ENCODE measurements around the gene UBE2H. TPM values are rescaled to one million over a fixed set of nuclear protein-coding genes. Genes with fewer than 3 reads are reported as not detected.
"Not testable (repeated sequence)": the region's sequence is repeated elsewhere in the genome, so short reads cannot be mapped to it uniquely, and the experiment has no call there.

UBE2H gene
- total RNA-seq, 1 donor: 29.9 TPM

DNA sequence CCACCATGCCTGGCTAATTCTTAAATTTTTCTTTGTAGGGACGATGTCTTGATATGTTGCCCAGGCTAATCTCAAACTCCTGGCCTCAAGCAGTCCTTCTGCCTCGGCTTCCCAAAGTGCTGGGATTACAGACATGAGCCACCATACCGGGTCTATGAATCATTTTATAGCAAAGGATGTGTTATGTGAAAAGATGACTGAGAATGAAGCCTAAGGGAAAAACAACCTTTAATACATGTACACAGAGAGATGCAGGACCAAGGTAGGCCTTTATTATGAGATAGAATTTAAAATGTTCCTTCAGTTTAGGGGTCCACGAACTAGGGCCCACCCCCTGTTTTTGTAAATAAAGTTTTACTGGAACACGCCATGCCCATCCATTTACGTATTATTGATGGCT, 41.0 kb downstream of the UBE2H start:
- no peak for DNase-seq (ENCODE audit: low read depth in 2 of 3, low spot score in 2 of 3)

DNA sequence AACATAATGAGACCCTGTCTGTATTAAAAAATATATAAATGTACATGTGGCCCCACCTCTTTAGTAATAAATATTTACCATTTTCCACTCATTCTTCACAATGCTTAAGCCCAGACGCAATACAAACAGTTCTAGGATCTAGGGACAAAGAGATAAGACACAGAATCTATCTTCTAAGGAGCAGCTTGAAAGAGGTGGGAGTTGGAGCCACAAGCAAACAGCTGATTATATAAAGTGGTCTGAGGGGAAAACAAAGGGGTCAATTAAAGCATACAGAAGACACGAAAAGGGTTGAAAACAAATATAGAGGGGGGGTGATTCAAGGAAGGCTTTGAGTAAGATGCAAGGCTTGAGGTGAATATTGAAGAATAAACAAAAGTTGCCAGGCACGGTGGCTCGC, 43.1 kb downstream of the UBE2H start:
- no peak for DNase-seq (ENCODE audit: low read depth in 2 of 3, low spot score in 2 of 3)

DNA sequence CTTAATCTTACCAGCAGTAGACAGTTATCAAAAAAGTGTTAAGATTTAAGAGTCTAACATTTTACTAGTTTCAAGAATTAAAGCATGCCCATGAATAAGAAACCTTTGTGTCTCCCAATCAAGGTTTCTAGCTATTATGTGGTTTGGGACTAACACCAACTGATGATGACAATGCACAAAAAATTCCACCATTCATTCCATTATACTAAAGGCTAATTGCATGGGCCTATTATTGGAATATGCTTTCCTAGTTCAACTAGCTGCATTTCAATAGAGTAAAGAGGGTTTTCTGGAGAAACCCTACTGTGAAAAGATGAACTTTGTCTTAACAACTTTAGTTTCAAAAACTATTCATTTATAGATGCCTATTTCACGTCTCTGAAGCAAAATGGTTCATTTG, 44.6 kb downstream of the UBE2H start:
- no peak for DNase-seq (ENCODE audit: low read depth in 2 of 3, low spot score in 2 of 3)

DNA sequence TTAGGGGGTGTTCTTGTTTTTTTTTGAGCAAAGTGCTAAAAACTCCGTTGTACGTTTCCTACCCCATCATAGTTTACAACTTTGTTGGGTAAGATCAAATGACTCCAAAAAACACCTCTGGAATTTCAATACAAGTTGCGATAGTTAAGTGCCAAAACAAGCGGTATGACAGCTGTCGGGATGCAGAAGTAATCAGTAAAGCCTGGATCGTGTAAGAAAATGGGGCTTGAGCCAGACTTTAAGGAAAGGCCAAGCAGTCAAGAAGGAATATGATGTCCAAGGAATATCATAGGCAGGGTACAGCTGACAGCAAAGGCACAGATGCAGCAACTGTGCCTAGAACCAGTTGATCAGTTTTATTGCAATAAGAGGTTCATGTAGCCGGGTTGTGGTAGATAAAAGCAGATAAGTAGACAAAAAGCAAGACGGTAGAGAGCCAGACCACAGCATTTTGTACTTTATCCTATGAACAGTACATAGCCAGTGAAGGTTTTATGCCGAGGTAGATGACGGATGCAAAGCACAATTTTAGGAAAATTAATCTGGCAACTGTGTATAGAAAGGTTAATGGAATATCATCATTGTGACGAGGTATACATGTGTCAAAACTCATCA, 45.5 kb downstream of the UBE2H start:
- no peak for DNase-seq (ENCODE audit: low read depth in 2 of 3, low spot score in 2 of 3)

DNA sequence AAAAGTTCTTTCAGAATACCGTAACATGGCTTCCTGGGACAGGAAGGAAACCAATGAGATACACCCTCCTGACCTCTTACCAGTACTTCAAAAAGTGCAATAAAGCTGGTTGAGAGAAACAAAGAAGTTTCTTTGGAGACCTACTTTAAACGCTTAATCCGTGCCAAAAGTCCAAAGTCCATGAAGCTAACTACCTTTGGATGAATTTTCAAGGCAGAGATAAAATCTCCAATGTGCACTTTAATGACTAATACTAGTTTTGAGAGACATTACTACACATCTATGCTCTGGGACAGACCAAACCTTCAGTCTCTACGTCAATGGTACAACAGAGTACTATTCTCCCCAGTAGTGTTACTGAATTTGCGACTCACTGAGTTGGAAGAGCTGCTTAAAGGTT, 46.1 kb downstream of the UBE2H start:
- DNase-seq (ENCODE audit: low read depth in 2 of 3, low spot score in 2 of 3): no peak

DNA sequence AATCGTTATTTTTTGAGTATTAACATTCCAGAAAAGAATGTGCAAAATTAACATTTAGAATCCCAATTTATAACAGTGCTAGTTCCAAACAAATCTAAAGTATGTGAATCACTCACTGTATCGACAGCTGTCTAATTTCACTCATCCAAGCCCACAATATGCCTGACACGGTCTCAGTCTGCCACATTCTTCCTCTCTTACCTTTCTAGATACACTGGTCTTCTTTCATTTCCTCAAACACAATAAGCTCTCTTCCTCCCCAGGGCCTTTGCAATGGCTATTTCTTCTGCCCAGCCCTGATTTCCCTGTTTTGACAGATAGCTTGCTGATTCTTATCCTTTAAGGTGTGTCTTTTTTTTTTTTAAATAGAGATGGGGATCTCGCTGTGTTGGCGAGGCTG, 48.8 kb downstream of the UBE2H start:
- DNase-seq (ENCODE audit: low read depth in 2 of 3, low spot score in 2 of 3): no peak

DNA sequence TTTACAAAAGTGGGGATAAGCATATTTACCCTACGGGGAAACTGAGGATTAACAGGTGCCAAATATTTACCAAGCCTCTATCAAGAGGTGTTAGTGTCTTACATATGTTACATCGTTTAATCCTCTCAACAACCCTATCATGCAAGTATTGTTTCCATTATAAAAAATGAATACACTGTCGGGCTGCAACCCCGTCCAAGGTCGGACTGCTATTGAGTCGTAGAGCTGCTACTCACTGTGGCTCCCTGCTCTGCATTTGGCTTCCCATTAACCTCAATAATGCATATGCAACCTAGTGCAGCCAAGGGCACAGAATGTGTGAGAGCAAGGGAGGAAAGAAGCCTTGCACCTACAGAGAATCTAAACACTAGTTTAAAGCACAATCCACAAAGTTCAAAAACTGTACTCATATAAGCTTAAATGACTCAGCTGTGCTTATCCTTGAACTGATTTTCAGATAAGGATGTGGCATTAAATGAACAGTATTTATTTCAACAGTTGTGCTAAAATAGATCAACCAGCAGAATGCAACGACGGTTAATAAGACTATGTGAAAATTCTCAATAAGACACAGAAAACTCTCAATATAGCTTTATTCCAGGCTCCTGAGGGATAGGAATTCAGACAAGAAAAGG, 49.9 kb downstream of the UBE2H start:
- no peak for DNase-seq (ENCODE audit: low read depth in 2 of 3, low spot score in 2 of 3)

DNA sequence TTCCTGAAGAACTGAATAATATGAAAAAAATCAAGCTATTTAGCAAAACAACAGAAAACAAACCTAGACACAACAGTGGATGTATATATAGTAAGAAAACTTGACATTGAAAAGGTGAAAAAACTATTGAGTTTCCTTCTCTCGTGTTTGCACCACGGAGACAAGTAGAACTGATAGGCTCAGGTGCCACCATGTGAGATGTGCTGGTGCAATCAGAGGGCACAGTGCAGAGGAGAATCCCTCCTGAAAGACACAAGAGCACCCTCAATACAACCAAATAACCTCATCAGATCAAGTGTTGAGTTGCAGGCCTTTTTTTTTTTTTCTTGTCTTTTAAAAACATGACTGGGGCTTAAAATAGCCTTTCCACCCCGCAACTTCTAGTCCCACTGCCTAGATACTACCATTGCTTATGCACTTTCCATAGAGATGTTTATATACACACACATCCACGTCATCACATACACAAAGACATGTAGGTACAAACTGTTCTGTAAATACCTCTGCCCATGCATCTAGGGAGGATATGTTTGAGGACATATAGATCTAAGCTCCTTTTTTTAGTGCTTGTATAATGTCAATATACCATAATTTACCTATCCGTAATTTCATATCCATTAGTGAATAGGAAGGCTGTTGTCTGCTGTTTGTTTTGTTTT, 54.1 kb downstream of the UBE2H start:
- no peak for DNase-seq (ENCODE audit: low read depth in 2 of 3, low spot score in 2 of 3)

DNA sequence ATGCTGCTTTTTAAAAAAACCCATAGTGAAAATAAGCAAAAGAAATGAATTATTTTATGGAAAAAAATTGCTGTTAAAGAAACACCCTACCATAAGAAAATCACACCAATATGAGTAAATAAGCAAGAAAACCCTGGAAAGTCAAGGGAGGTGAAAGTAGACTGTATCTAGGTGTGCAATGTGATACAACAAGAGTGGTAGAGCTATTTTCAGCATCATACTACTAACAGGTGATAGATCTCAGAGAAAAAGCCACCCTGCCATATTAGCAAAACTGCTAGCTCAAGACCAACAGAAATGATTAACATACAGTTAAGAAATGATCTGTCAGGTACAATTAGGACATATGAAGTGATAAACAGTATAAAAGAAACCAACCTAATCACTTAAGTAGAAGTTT, 54.8 kb downstream of the UBE2H start:
- DNase-seq (ENCODE audit: low read depth in 2 of 3, low spot score in 2 of 3): no peak

DNA sequence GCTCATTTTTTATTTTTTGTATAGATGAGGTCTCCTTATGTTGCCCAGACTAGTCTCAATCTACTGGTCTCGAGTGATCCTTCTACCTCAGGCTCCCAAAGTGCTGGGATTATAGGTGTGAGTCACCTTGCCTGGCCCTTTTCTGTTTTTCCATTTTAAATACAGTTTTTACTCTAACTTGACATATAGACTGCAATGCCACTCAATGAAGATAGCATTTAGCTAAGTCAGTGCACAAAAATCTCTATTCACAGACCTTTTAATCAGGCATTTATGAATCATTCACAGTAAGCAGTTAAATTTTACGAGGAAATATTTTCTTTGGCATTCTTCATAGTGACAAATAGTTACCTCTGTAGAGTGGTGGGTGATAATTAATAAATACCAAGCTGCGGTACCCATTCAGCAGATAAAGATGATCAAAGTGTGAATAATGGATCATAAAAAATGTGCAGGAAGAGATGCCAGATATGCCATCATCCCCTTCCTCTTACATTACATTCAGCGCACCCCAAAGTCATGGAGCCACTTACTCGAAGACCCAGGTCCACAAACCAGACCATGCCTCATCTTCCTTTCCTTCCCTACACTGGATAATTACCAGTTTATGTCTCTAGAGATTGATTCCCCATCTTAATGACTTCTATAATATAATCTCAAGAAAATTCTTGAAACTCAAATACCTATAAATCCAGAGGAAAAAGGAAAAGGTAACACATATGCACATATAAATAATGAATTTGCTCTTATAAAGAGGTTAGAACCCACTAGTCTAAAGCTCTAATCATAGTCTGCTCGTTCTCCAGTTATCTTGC, 56.0 kb downstream of the UBE2H start:
- no peak for DNase-seq (ENCODE audit: low read depth in 2 of 3, low spot score in 2 of 3)

DNA sequence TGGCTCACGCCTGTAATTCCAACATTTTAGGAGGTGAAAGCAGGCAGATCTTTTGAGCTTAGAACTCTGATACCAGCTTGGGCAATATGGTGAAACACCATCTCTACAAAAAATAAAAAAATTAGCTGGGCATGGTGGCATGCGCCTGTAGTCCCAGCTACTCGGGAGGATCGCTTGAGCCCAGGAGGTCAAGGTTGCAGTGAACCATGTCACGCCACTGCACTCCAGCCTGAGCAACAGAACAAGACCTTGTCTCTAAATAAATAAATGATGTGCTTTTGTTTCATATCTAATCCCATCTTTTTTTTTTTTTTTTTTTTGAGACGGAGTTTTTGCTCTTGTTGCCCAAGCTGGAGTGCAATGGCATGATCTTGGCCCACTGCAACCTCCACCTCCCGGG, 58.6 kb downstream of the UBE2H start:
- DNase-seq (ENCODE audit: low read depth in 2 of 3, low spot score in 2 of 3): not testable (repeated sequence)

DNA sequence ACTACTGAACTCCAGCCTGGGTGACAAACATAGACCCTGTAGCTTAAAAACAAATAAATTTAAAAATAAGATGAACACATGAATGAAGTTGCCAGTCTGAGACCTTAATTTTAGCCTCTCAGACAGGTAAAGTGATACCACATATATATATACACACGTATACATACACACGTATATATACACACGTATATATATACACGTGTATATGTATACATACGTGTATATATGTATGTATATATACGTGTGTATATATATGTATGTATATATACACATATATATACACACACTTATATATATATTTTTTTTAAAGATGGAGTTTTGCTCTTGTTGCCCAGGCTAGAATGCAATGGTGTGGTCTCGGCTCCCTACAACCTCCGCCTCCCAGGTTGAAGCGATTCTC, 62.7 kb downstream of the UBE2H start:
- DNase-seq (ENCODE audit: low read depth in 2 of 3, low spot score in 2 of 3): no peak

DNA sequence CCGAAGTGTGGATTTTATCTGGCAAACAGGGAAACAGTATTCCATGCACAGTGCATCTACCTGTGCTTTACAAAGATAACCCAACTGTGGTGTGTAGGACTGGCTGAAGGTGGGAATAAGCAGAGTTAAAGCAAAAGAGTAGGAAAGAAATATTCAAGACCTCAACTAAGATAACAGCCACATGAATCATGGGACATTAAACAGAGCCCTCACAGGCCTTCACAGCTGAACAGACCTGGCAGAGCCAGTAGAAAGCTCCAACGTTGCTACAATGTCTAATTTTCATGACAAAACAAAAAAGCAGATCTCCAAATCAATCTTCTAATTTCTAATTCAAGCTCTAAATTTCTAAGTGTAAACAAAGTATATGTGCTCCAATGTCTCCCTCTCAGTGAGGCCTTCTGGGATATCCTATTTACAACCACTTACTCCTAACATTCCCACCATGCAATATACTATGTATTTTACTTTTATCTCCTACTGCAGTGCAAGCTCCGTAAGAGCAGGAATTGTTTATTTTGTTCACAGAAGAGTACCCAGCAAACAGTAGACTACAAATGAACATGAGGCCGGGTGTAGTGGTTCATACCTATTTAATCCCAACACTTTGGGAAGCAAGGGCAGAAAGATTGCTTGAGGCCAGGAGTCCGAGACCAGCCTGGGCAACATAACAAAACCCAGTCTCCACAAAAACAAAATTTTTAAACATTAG, 63.5 kb downstream of the UBE2H start:
- no peak for DNase-seq (ENCODE audit: low read depth in 2 of 3, low spot score in 2 of 3)

DNA sequence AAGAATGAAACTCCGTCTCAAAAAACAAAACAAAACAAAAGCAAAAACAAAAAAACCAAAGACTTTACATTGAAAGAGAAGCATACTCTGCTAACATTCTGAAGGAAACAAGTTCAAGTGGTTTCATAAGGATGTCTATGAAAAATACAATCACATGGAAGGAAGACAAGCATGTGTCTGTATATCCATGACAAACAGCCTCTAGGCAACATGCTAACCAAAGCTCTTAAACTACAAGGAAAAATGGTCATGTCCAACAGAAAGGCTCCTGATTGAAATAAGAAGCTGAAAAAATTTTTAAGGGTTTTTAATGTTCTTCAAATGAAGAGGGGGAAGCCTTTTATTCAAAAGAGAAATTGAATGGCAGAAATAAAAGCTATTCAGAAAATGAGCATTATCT, 64.9 kb downstream of the UBE2H start:
- DNase-seq (ENCODE audit: low read depth in 2 of 3, low spot score in 2 of 3): no peak

DNA sequence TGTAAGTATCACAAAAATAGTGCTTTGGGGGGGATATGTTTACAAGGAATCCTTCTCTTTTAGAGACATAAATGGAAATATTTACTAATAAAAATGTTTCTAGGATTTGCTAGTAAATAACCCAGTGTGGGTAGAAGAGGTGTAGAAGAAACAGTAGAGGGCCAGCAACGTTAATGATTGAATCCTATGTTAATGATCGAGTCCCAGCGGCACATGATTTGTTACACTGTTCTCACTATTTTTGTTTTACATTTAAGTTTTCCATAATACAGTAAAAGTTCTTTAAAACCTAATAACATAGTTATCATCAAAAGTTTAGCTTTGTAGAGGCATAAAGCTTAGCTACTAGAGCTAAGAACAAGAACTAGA, 66.0 kb downstream of the UBE2H start:
- DNase-seq (ENCODE audit: low read depth in 2 of 3, low spot score in 2 of 3): no peak

DNA sequence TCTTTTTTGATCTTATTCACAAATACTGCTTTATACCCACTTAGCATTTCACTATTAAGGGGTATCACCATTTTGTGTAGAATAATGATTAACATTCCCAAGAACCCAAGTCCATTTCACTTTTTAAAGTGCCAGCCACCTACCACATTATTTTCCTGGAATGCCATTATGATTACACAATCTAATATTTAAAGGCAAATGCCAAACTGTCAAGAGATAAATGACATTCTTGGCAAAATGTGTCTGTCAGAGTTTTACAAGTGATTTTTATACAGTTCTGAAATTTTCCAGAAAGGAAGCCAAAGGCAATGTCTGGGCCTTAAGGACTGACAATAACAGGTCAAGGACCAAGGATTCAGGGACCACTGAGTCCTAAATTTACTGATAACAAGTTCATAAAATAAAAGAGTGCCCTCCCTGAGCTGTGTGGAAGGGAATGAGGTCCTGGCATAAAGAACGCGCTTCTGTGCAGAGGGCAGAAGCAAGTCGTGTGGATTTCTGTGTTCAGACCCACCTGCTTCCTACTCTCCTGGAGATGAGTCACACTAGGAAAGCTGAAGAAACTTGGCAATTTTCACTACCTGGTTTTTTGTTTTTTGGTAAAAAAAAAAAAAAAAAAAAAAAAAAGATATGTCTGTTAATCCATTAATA, 66.5 kb downstream of the UBE2H start:
- DNase-seq (ENCODE audit: low read depth in 2 of 3, low spot score in 2 of 3): no peak

DNA sequence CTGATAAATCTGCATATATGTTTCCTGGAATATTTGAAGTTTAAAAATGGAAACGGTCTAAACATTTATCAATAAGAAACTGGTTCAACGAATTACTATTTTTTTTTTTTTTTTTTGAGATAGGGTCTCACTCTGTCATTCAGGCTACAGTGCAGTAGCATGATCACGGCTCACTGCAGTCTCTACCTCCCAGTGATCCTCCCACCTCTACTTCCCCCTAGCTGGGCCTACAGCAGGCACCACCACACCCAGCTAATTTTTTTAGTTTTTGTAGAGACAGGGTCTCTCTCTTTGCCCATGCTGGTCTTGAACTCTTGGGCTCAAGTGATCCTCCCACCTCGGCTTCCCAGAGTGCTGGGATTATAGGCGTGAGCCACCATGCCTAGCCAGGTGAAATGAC, 68.3 kb downstream of the UBE2H start:
- no peak for DNase-seq (ENCODE audit: low read depth in 2 of 3, low spot score in 2 of 3)

DNA sequence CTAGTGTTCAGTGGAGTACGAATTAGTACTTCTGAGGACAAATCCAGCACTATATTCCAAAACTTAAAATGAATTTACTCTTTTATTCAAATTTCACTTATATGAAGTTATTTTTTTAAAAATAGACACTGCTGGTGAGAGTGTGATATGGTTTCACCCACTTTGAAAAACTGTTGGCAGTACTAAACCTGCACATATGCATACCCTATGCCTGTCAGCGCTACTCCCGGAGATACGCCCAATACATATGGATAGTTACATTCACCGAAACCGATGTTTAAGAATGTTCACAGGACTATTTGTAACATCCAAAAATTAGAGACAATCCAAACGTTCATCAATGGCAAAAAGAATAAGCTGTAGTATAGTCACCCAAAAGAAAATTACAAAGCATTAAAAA, 69.6 kb downstream of the UBE2H start:
- DNase-seq (ENCODE audit: low read depth in 2 of 3, low spot score in 2 of 3): no peak

DNA sequence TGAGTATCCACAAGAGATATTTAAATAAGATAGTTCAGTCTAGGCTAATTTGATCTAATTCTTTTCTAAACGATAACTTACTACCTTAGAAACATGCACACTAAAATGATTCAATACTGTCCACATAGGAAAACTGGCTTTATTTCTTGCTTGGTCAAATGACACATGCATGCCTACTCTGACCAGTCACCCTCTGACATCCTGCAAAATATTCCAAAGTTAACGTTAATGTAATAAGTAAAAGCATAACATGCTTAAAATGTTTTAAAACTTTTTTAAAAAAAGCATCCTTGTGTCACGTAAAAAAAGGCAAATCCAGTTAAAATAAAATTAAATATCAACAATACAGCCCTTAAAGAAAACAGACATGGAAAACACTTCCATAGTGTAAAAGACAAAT, 70.2 kb downstream of the UBE2H start:
- DNase-seq (ENCODE audit: low read depth in 2 of 3, low spot score in 2 of 3): no peak

DNA sequence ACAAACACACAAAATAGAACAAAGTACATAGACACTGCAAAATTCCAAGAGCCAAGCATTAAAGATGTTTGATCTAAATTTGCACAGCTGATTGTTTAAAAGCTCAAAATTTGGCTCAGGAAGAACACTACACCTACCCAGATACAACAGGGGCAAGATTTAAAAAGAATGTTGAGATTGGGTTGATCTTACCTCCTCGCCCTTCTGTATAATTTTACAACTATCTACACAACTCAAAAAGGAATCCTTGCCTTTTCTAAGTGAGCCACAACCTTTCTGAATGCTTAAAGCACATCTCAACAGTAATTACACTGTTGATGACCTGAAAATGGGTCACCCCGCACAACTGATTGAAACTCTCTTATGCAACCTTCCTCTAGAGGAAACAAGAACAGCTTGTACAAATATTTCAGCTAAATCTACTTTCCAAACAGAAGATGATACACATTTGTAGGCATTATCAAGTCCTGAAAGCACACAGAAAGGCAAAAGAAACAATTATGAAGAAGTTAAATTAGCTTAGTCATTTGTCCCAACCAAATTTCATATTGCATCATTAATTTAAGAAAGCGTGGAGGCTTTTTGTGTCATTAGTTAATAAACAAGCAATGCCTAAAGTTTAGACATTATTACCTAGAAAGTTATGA, 75.5 kb downstream of the UBE2H start:
- no peak for DNase-seq (ENCODE audit: low read depth in 2 of 3, low spot score in 2 of 3)

Data from hematopoietic multipotent progenitor cell (in vitro differentiated cells).